Endothelial cell of umbilical vein (primary cell): ENCODE data around the gene CCDC39. TPM values are rescaled to one million over a fixed set of nuclear protein-coding genes. Genes with fewer than 3 reads are reported as not detected.

Source experiments
- BruUV-seq: library from RNA; stranded (reverse); fragments of 400-500 nt; replicated peaks from 2 replicates; lab custom pipeline; 2021; lab: Mats Ljungman, UMichigan
- CTCF ChIA-PET: fragments of 300-600, 350-600 bp; sonication (Branson Sonifier 250); formaldehyde crosslinking; loops from one replicate; lab custom pipeline; 2021; ENCODE audit warnings: antibody characterized with exemption, inconsistent platforms; lab: Charles Lee
- POLR2A ChIA-PET: fragments of 300-600, 350-600 bp; sonication (Branson Sonifier 250); formaldehyde crosslinking; loops from one replicate; lab custom pipeline; 2021; ENCODE audit warnings: antibody characterized with exemption, inconsistent platforms; lab: Charles Lee
- DNase-seq: peaks from one replicate; pipeline ENCODE4 v3.0.0-alpha.2; 2011; ENCODE audit warnings: low read depth, low spot score
- FAIRE-seq: peaks from 2 replicates; lab custom pipeline; 2011; peaks lifted over from hg19 to GRCh38; lab: Jason Lieb, UNC
- H2AFZ ChIP-seq: 2 replicates; pipeline ENCODE4 v1.6.0; 2012; ENCODE audit warnings: low read depth, low read length, control low read depth, inconsistent platforms
- H3K27ac ChIP-seq: 2 replicates; pipeline ENCODE4 v1.5.1; 2011; ENCODE audit warnings: low read depth, mild to moderate bottlenecking, control low read depth, low read length, moderate library complexity; ENCODE audit not compliant: insufficient read depth
- H3K27me3 ChIP-seq, 2 experiments: 2 replicates each; pipeline versions ENCODE4 v1.6.0 to v1.6.1; 2011; ENCODE audit warnings: low read length in 2 of 2, mixed read lengths in 1 of 2; ENCODE audit not compliant: control insufficient read depth in 2 of 2, insufficient read depth in 2 of 2
- H3K36me3 ChIP-seq, 2 experiments: 2 replicates in 1 of 2; 3 replicates in 1 of 2; pipeline ENCODE4 v1.5.1; 2011; ENCODE audit warnings: low read length in 2 of 2, mild to moderate bottlenecking in 1 of 2, moderate library complexity in 1 of 2; ENCODE audit not compliant: control insufficient read depth in 2 of 2, insufficient read depth in 2 of 2; ENCODE audit errors: extremely low read depth in 1 of 2
- H3K4me1 ChIP-seq: 3 replicates; pipeline ENCODE4 v1.5.1; 2011; ENCODE audit warnings: mild to moderate bottlenecking, low read length; ENCODE audit not compliant: control insufficient read depth, insufficient read depth; ENCODE audit errors: extremely low read depth
- H3K4me2 ChIP-seq: 2 replicates; pipeline ENCODE4 v1.6.1; 2011; ENCODE audit warnings: low read length, control low read depth, mixed read lengths; ENCODE audit not compliant: insufficient read depth
- H3K4me3 ChIP-seq, 3 experiments: fragments of 200-600 bp in 1 of 3; sonication (generic), shearing (Covaris generic) in 1 of 3; replicated peaks in 1 of 3; 2 replicates each; pipeline ENCODE4 v1.5.1; 2011 to 2016; ENCODE audit warnings: control low read depth in 3 of 3, low read length in 3 of 3, mild to moderate bottlenecking in 2 of 3, inconsistent platforms in 1 of 3, low read depth in 1 of 3, moderate library complexity in 1 of 3; ENCODE audit not compliant: insufficient read depth in 1 of 3
- H3K79me2 ChIP-seq: 2 replicates; pipeline ENCODE4 v1.6.0; 2012; ENCODE audit warnings: low read length, inconsistent platforms; ENCODE audit not compliant: control insufficient read depth, insufficient read depth
- H3K9ac ChIP-seq: replicated peaks from 2 replicates; pipeline ENCODE3; 2011; ENCODE audit warnings: low read length, control low read depth; ENCODE audit not compliant: insufficient read depth; ENCODE audit errors: extremely low read depth
- H3K9me1 ChIP-seq: replicated peaks from 3 replicates; pipeline ENCODE4 v1.6.0; 2011; ENCODE audit warnings: mild to moderate bottlenecking, low read length; ENCODE audit not compliant: control insufficient read depth, insufficient read depth; ENCODE audit errors: extremely low read depth
- H3K9me3 ChIP-seq: replicated peaks from 2 replicates; pipeline ENCODE4 v1.5.1; 2012; ENCODE audit warnings: low read length, inconsistent platforms; ENCODE audit not compliant: control insufficient read depth, insufficient read depth
- H4K20me1 ChIP-seq: replicated peaks from 2 replicates; pipeline ENCODE3; 2011; ENCODE audit warnings: mild to moderate bottlenecking, low read length; ENCODE audit not compliant: control insufficient read depth, insufficient read depth; ENCODE audit errors: extremely low read depth
- CTCF ChIP-seq, 2 donors: IDR thresholded peaks; 1 replicate in 1 of 2; 2 replicates in 1 of 2; pipeline ENCODE4 v1.5.1; 2011; ENCODE audit warnings: low read length in 2 of 2, mild to moderate bottlenecking in 2 of 2, moderate library complexity in 2 of 2, control low read depth in 1 of 2, inconsistent platforms in 1 of 2, low read depth in 1 of 2; ENCODE audit not compliant: insufficient read depth in 1 of 2; ENCODE audit errors: extremely low read depth in 1 of 2
- EZH2 ChIP-seq: IDR thresholded peaks from 2 replicates; pipeline ENCODE4 v1.6.1; 2012; ENCODE audit warnings: borderline replicate concordance, low read depth, mild to moderate bottlenecking, moderate library complexity, low read length, inconsistent platforms; ENCODE audit not compliant: severe bottlenecking
- FOS ChIP-seq: IDR thresholded peaks from 2 replicates; pipeline ENCODE4 v1.6.1; 2011; ENCODE audit warnings: mild to moderate bottlenecking, low read length, moderate library complexity, borderline replicate concordance; ENCODE audit not compliant: insufficient read depth
- GATA2 ChIP-seq: IDR thresholded peaks from 2 replicates; pipeline ENCODE4 v1.7.0; 2011; ENCODE audit warnings: low read depth, mild to moderate bottlenecking, moderate library complexity, mixed read lengths, low read length; ENCODE audit not compliant: insufficient read length, insufficient read depth
- JUN ChIP-seq: IDR thresholded peaks from 2 replicates; pipeline ENCODE4 v1.6.1; 2011; ENCODE audit warnings: borderline replicate concordance, low read depth; ENCODE audit not compliant: insufficient read length, insufficient read depth
- MAX ChIP-seq: IDR thresholded peaks from 2 replicates; pipeline ENCODE4 v1.6.1; 2011; ENCODE audit not compliant: insufficient read depth, insufficient read length
- MYC ChIP-seq: IDR thresholded peaks from one replicate; pipeline ENCODE4 v1.6.1; 2011; ENCODE audit warnings: mild to moderate bottlenecking, low read depth, low read length
- POLR2A ChIP-seq: IDR thresholded peaks from 2 replicates; pipeline ENCODE4 v1.6.1; 2012; ENCODE audit warnings: low read depth, mild to moderate bottlenecking, control low read depth, low read length
- POLR2AphosphoS5 ChIP-seq: IDR thresholded peaks from 2 replicates; pipeline ENCODE4 v1.6.1; 2012; ENCODE audit warnings: low read depth, mild to moderate bottlenecking, control low read depth, low read length, moderate library complexity; ENCODE audit not compliant: insufficient read depth
- dilution Hi-C: fragments of 300-500 bp; cut with MboI; formaldehyde crosslinking; loops from one replicate; pipeline ENCODE4 v1.15.0; 2019; ENCODE audit warnings: low sequenced_read_pairs; ENCODE audit not compliant: extremely low pct_ligation_motif_present
- intact Hi-C: fragments of 100-400 bp; cut with micrococcal nuclease; formaldehyde crosslinking; loops from one replicate; pipeline ENCODE4 v1.10.0; 2022
- polyA plus RNA-seq, 4 experiments: library from polyadenylated mRNA; depleted of rRNA in 3 of 4; stranded (reverse) in 3 of 4; unstranded in 1 of 4; fragments of >200 nt; gene quantifications; 2 replicates each; pipeline versions ENCODE4 v1.2.1 to v1.2.3, GENCODE V29; 2011 to 2012; ENCODE audit warnings: missing spikeins in 1 of 4
- total RNA-seq: library from RNA; stranded (reverse); gene quantifications from 2 replicates; pipeline ENCODE4 v1.2.3, GENCODE V29; 2021

Gene CCDC39
- total and polyA plus RNA-seq, 2 donors (not counting 3 experiments of a cell fraction or from before 2014, with no cell fraction given) = not detected

DNA sequence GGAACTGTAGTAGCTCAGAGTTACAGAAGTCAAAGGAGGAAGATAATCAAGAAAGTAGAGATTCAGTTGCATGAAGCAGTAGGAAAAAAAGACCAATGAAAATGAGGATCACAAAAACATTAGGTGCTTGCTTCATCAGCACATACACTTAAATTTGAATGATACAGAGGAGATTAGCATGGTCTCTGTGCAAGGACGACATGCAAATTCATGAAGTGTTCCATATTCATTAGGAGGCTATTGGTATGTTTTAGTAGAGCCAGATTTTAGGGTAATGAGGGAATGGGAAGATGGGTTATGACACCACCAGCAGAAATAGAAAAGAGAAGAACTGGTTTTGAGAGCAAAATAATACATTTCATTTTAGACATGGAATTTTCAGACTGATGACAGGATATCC is 98.4 kb downstream of the CCDC39 start:
- H3K9me3 ChIP-seq = no peaks in the 10 kb centered on the region
- no peak for DNase-seq
- H3K9ac ChIP-seq = no peak overlapping the region
- no peak overlapping the region for H3K4me2 ChIP-seq
- POLR2A ChIA-PET = no interaction called here
- H4K20me1 ChIP-seq = no peaks in the 10 kb centered on the region
- no peak overlapping the region for H3K4me3 ChIP-seq
- H3K9me1 ChIP-seq = no peaks in the 10 kb centered on the region
- no peak for TF ChIP-seq GATA2
- TF ChIP-seq POLR2A = no peak
- TF ChIP-seq MYC = no peak
- no peak for TF ChIP-seq EZH2
- TF ChIP-seq CTCF (IDR thresholded peaks at IDR 0.05; ENCODE audit: extremely low read depth in 1 of 2, insufficient read depth in 1 of 2, low read depth in 1 of 2, low read length in 2 of 2) = no peak
- TF ChIP-seq MAX = no peak
- no peak for TF ChIP-seq JUN
- no peak for TF ChIP-seq FOS
- no peak for TF ChIP-seq POLR2AphosphoS5
- intact Hi-C loops = no loop called here
- H2AFZ ChIP-seq = no peak overlapping the region
- FAIRE-seq = no peak
- no peak overlapping the region for H3K27ac ChIP-seq
- no peaks in the 10 kb centered on the region for H3K79me2 ChIP-seq
- H3K27me3 ChIP-seq = no peaks in the 10 kb centered on the region
- no TSS peak for BruUV-seq
- no peaks in the 10 kb centered on the region for H3K4me1 ChIP-seq
- dilution Hi-C loops = no loop called here
- no peaks in the 10 kb centered on the region for H3K36me3 ChIP-seq
- CTCF ChIA-PET = no interaction called here
